Measurements from ENCODE around the gene NENF.

The NENF gene

GRCh38 chr1:212485913-212486618 lies 53.3 kb downstream of the NENF start:
- no peak overlapping the region for H3K9ac ChIP-seq (ENCODE audit: low read depth, low read length)
- H3K27me3 ChIP-seq (ENCODE audit: control insufficient read depth, insufficient read depth, low read length) = no peaks in the 10 kb centered on the region
- no peaks in the 10 kb centered on the region for H3K36me3 ChIP-seq (ENCODE audit: control insufficient read depth, insufficient read depth, low read length)
- no peaks in the 10 kb centered on the region for H3K9me3 ChIP-seq (ENCODE audit: control insufficient read depth, insufficient read depth, low read length)
- H3K4me3 ChIP-seq (ENCODE audit: low read depth, low read length) = no peak overlapping the region
- no peaks in the 10 kb centered on the region for H3K4me1 ChIP-seq (ENCODE audit: control insufficient read depth, insufficient read depth, low read length)

- no peak overlapping the region for H3K9ac ChIP-seq (ENCODE audit: low read depth, low read length)
- no peaks in the 10 kb centered on the region for H3K4me1 ChIP-seq (ENCODE audit: control insufficient read depth, insufficient read depth, low read length)
- H3K9me3 ChIP-seq (ENCODE audit: control insufficient read depth, insufficient read depth, low read length) = no peaks in the 10 kb centered on the region
- no peaks in the 10 kb centered on the region for H3K36me3 ChIP-seq (ENCODE audit: control insufficient read depth, insufficient read depth, low read length)
- no peak overlapping the region for H3K4me3 ChIP-seq (ENCODE audit: low read depth, low read length)
- H3K27me3 ChIP-seq (ENCODE audit: control insufficient read depth, insufficient read depth, low read length) = no peaks in the 10 kb centered on the region
Observed at GRCh38 chr1:212486619-212486975, 53.9 kb downstream of the NENF start.

GRCh38 chr1:212487286-212487685 lies 54.6 kb downstream of the NENF start:
- Histone ChIP-seq H3K9me3 (ENCODE audit: control insufficient read depth, insufficient read depth, low read length) (no peaks in the 10 kb centered on the region), H3K4me3 (ENCODE audit: low read depth, low read length) (no peak overlapping the region), H3K9ac (ENCODE audit: low read depth, low read length) (no peak overlapping the region), H3K36me3 (ENCODE audit: control insufficient read depth, insufficient read depth, low read length) (no peaks in the 10 kb centered on the region), H3K27me3 (ENCODE audit: control insufficient read depth, insufficient read depth, low read length) (no peaks in the 10 kb centered on the region), H3K4me1 (ENCODE audit: control insufficient read depth, insufficient read depth, low read length) (no peaks in the 10 kb centered on the region)

GRCh38 chr1:212487774-212488435 lies 55.2 kb downstream of the NENF start:
- no peaks in the 10 kb centered on the region for H3K4me1 ChIP-seq (ENCODE audit: control insufficient read depth, insufficient read depth, low read length)
- H3K36me3 ChIP-seq (ENCODE audit: control insufficient read depth, insufficient read depth, low read length) = no peaks in the 10 kb centered on the region
- H3K27me3 ChIP-seq (ENCODE audit: control insufficient read depth, insufficient read depth, low read length) = no peaks in the 10 kb centered on the region
- H3K9me3 ChIP-seq (ENCODE audit: control insufficient read depth, insufficient read depth, low read length) = no peaks in the 10 kb centered on the region
- no peak overlapping the region for H3K9ac ChIP-seq (ENCODE audit: low read depth, low read length)
- H3K4me3 ChIP-seq (ENCODE audit: low read depth, low read length) = no peak overlapping the region

- no peak overlapping the region for H3K4me3 ChIP-seq (ENCODE audit: low read depth, low read length)
- H3K9ac ChIP-seq (ENCODE audit: low read depth, low read length) = no peak overlapping the region
- H3K36me3 ChIP-seq (ENCODE audit: control insufficient read depth, insufficient read depth, low read length) = no peaks in the 10 kb centered on the region
- H3K27me3 ChIP-seq (ENCODE audit: control insufficient read depth, insufficient read depth, low read length) = no peaks in the 10 kb centered on the region
- no peaks in the 10 kb centered on the region for H3K4me1 ChIP-seq (ENCODE audit: control insufficient read depth, insufficient read depth, low read length)
- H3K9me3 ChIP-seq (ENCODE audit: control insufficient read depth, insufficient read depth, low read length) = no peaks in the 10 kb centered on the region
Observed at GRCh38 chr1:212488436-212489283, 55.9 kb downstream of the NENF start.

- Histone ChIP-seq H3K9ac (ENCODE audit: low read depth, low read length) (no peak overlapping the region), H3K9me3 (ENCODE audit: control insufficient read depth, insufficient read depth, low read length) (no peaks in the 10 kb centered on the region)
Observed at GRCh38 chr1:212489284-212489859, 56.7 kb downstream of the NENF start.

GRCh38 chr1:212490276-212490675 lies 57.6 kb downstream of the NENF start:
- H3K4me1 ChIP-seq (ENCODE audit: control insufficient read depth, insufficient read depth, low read length) = no peaks in the 10 kb centered on the region
- no peaks in the 10 kb centered on the region for H3K9me3 ChIP-seq (ENCODE audit: control insufficient read depth, insufficient read depth, low read length)
- H3K4me3 ChIP-seq (ENCODE audit: low read depth, low read length) = no peak overlapping the region
- H3K36me3 ChIP-seq (ENCODE audit: control insufficient read depth, insufficient read depth, low read length) = no peaks in the 10 kb centered on the region
- H3K9ac ChIP-seq (ENCODE audit: low read depth, low read length) = no peak overlapping the region
- no peaks in the 10 kb centered on the region for H3K27me3 ChIP-seq (ENCODE audit: control insufficient read depth, insufficient read depth, low read length)

More at GRCh38 chr1:212489284-212489859, 56.7 kb downstream of the NENF start:
- Histone ChIP-seq H3K36me3 (ENCODE audit: control insufficient read depth, insufficient read depth, low read length) (no peaks in the 10 kb centered on the region), H3K4me3 (ENCODE audit: low read depth, low read length) (no peak overlapping the region), H3K4me1 (ENCODE audit: control insufficient read depth, insufficient read depth, low read length) (no peaks in the 10 kb centered on the region), H3K27me3 (ENCODE audit: control insufficient read depth, insufficient read depth, low read length) (no peaks in the 10 kb centered on the region)

- Histone ChIP-seq H3K27me3 (ENCODE audit: control insufficient read depth, insufficient read depth, low read length) (no peaks in the 10 kb centered on the region), H3K36me3 (ENCODE audit: control insufficient read depth, insufficient read depth, low read length) (no peaks in the 10 kb centered on the region), H3K9me3 (ENCODE audit: control insufficient read depth, insufficient read depth, low read length) (no peaks in the 10 kb centered on the region), H3K9ac (ENCODE audit: low read depth, low read length) (no peak overlapping the region), H3K4me1 (ENCODE audit: control insufficient read depth, insufficient read depth, low read length) (no peaks in the 10 kb centered on the region), H3K4me3 (ENCODE audit: low read depth, low read length) (no peak overlapping the region)
Observed at GRCh38 chr1:212491454-212491853, 58.7 kb downstream of the NENF start.
